ENCODE data around the gene NDUFA12.

Gene NDUFA12

DNA sequence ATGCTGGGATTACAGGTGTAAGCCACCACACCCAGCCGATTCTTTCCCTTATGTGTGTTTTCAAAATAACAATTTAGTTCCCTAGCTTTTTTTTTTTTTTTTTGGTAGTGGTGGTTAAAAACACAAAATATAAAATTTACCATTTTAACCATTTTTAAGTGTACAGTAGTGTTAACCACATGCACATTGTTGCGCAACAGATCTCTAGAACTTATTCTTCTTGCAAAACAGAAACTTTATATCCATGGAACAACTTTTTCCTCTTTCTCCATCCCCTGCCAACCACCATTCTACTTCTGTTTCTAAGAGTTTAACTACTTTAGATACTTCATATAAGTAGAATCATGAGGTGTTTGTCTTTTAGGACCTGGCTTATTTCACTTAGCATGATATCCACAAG is 1.1 kb upstream of the NDUFA12 start:
- Histone ChIP-seq H4K20me1 (ENCODE audit: insufficient read depth, low read length) (no peaks in the 10 kb centered on the region), H3K9me2 (replicated peaks; ENCODE audit: insufficient read depth, low read length) (no peaks in the 10 kb centered on the region), H3K27me3 (replicated peaks; ENCODE audit: insufficient read depth, low read length) (no peaks in the 10 kb centered on the region), H3K79me2 (ENCODE audit: low read length) (peaks cover 38% of the 10 kb centered on the region), H3K9ac (ENCODE audit: low read length) (no peak overlapping the region), H3K36me3 (replicated peaks; ENCODE audit: insufficient read depth, low read length) (no peaks in the 10 kb centered on the region), H3K4me3 (ENCODE audit: low read length) (no peak overlapping the region), H3F3A (ENCODE audit: insufficient read depth, low read length) (no peaks in the 10 kb centered on the region; the same call in 1 of the 2 replicates), H3K4me2 (ENCODE audit: low read depth, low read length) (no peak overlapping the region), H3K9me3 (replicated peaks; ENCODE audit: insufficient read depth, low read length) (no peaks in the 10 kb centered on the region), H3K4me1 (ENCODE audit: low read length) (no peaks in the 10 kb centered on the region), H2AFZ (ENCODE audit: low read length) (no peak overlapping the region), H3K27ac (ENCODE audit: low read length) (no peak overlapping the region)
- DNase-seq: no peak
- TF ChIP-seq EZH2 (optimal IDR thresholded peaks at IDR 0.05; ENCODE audit: low read depth, low read length): no peak
- TF ChIP-seq, protein P1, sequence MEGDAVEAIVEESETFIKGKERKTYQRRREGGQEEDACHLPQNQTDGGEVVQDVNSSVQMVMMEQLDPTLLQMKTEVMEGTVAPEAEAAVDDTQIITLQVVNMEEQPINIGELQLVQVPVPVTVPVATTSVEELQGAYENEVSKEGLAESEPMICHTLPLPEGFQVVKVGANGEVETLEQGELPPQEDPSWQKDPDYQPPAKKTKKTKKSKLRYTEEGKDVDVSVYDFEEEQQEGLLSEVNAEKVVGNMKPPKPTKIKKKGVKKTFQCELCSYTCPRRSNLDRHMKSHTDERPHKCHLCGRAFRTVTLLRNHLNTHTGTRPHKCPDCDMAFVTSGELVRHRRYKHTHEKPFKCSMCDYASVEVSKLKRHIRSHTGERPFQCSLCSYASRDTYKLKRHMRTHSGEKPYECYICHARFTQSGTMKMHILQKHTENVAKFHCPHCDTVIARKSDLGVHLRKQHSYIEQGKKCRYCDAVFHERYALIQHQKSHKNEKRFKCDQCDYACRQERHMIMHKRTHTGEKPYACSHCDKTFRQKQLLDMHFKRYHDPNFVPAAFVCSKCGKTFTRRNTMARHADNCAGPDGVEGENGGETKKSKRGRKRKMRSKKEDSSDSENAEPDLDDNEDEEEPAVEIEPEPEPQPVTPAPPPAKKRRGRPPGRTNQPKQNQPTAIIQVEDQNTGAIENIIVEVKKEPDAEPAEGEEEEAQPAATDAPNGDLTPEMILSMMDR (IDR thresholded peaks at IDR 0.05; ENCODE audit: low read length): no peak
- no peak for TF ChIP-seq EZH2phosphoT487 (IDR thresholded peaks at IDR 0.05; ENCODE audit: low read length)

- no peaks in the 10 kb centered on the region for H3K9me2 ChIP-seq (replicated peaks; ENCODE audit: insufficient read depth, low read length)
- H3K4me3 ChIP-seq (ENCODE audit: low read length): peak overlapping the region; percentile 91
- no peak for DNase-seq
- H3K4me1 ChIP-seq (ENCODE audit: low read length): no peaks in the 10 kb centered on the region
- H2AFZ ChIP-seq (ENCODE audit: low read length): peak overlapping the region; percentile 89
- H3K36me3 ChIP-seq (replicated peaks; ENCODE audit: insufficient read depth, low read length): no peaks in the 10 kb centered on the region
- no peaks in the 10 kb centered on the region for H4K20me1 ChIP-seq (ENCODE audit: insufficient read depth, low read length)
- peak overlapping the region; percentile 70; the same call in 1 of the 2 replicates for H3K4me2 ChIP-seq (ENCODE audit: low read depth, low read length)
- H3K27me3 ChIP-seq (replicated peaks; ENCODE audit: insufficient read depth, low read length): no peaks in the 10 kb centered on the region
- no peaks in the 10 kb centered on the region for H3K9me3 ChIP-seq (replicated peaks; ENCODE audit: insufficient read depth, low read length)
- peaks cover 46% of the 10 kb centered on the region for H3K79me2 ChIP-seq (ENCODE audit: low read length)
- TF ChIP-seq EZH2 (optimal IDR thresholded peaks at IDR 0.05; ENCODE audit: low read depth, low read length) (no peak), EZH2phosphoT487 (IDR thresholded peaks at IDR 0.05; ENCODE audit: low read length) (no peak)
- TF ChIP-seq, protein P1 (IDR thresholded peaks at IDR 0.05; ENCODE audit: low read length): no peak
- H3K9ac ChIP-seq (ENCODE audit: low read length): peak overlapping the region; percentile 30; the same call in 1 of the 2 replicates
- no peaks in the 10 kb centered on the region; the same call in 1 of the 2 replicates for H3F3A ChIP-seq (ENCODE audit: insufficient read depth, low read length)
- H3K27ac ChIP-seq (ENCODE audit: low read length): peak overlapping the region; percentile 48; the same call in 1 of the 2 replicates
These were observed 400 bp upstream of the NDUFA12 start for GRCh38 chr12:95003921-95004272.

GRCh38 chr12:95002754-95003153 is 743 bp downstream of the NDUFA12 start:
- Histone ChIP-seq H3K27me3 (replicated peaks; ENCODE audit: insufficient read depth, low read length) (no peaks in the 10 kb centered on the region), H3K4me2 (ENCODE audit: low read depth, low read length) (peak overlapping the region; percentile 84), H3K4me3 (ENCODE audit: low read length) (peak overlapping the region; percentile 91), H3K36me3 (replicated peaks; ENCODE audit: insufficient read depth, low read length) (no peaks in the 10 kb centered on the region), H3F3A (ENCODE audit: insufficient read depth, low read length) (no peaks in the 10 kb centered on the region; the same call in 1 of the 2 replicates), H2AFZ (ENCODE audit: low read length) (peak overlapping the region; percentile 74), H3K9me2 (replicated peaks; ENCODE audit: insufficient read depth, low read length) (no peaks in the 10 kb centered on the region), H3K9me3 (replicated peaks; ENCODE audit: insufficient read depth, low read length) (no peaks in the 10 kb centered on the region), H4K20me1 (ENCODE audit: insufficient read depth, low read length) (no peaks in the 10 kb centered on the region), H3K4me1 (ENCODE audit: low read length) (no peaks in the 10 kb centered on the region), H3K27ac (ENCODE audit: low read length) (peak overlapping the region; percentile 62; the same call in 1 of the 2 replicates), H3K79me2 (ENCODE audit: low read length) (peaks cover 57% of the 10 kb centered on the region), H3K9ac (ENCODE audit: low read length) (peak overlapping the region; percentile 85)
- TF ChIP-seq EZH2 (optimal IDR thresholded peaks at IDR 0.05; ENCODE audit: low read depth, low read length): no peak
- TF ChIP-seq, protein P1 (IDR thresholded peaks at IDR 0.05; ENCODE audit: low read length): no peak
- no peak for TF ChIP-seq EZH2phosphoT487 (IDR thresholded peaks at IDR 0.05; ENCODE audit: low read length)
- DNase-seq: no peak

All from MM.1S (cell line).